Uterus (tissue), 2 donors: Measurements from ENCODE around the gene ZNF649.

Source experiments
- CTCF ChIP-seq, 4 experiments: fragments of 200-600 bp in 2 of 4; fragments of 450-650 bp in 2 of 4; sonication (generic) in 2 of 4; IDR thresholded peaks; one replicate each; pipeline ENCODE4 v1.5.1; 2016 to 2019; ENCODE audit warnings: antibody characterized with exemption in 4 of 4, mild to moderate bottlenecking in 2 of 4, moderate library complexity in 1 of 4
- POLR2A ChIP-seq, 2 donors: fragments of 450-650 bp; IDR thresholded peaks; one replicate each; pipeline ENCODE4 v1.6.1; 2016; ENCODE audit warnings: antibody characterized with exemption in 2 of 2, mild to moderate bottlenecking in 1 of 2, moderate library complexity in 1 of 2

GRCh38 chr19:51905206-51905605 is 389 bp upstream of the ZNF649 start:
- TF ChIP-seq POLR2A (IDR thresholded peaks at IDR 0.05) (no peak), CTCF (IDR thresholded peaks at IDR 0.05) (no peak)
